HepG2 (cell line): ENCODE results near the gene STUB1. TPM values are rescaled to one million over a fixed set of nuclear protein-coding genes. Genes with fewer than 3 reads are reported as not detected.

Experiments used
- ARHGAP35 ChIP-seq: sonication (generic); formaldehyde crosslinking; IDR thresholded peaks from 2 replicates; pipeline ENCODE4 v1.9.0; 2022; ENCODE audit warnings: mild to moderate bottlenecking, inconsistent platforms, moderate library complexity, missing genetic modification reagents, borderline replicate concordance
- EEA1 ChIP-seq: sonication (generic); formaldehyde crosslinking; IDR thresholded peaks from 2 replicates; pipeline ENCODE4 v1.5.1; 2020; ENCODE audit warnings: mild to moderate bottlenecking, missing genetic modification reagents, borderline replicate concordance
- KAT8 ChIP-seq: IDR thresholded peaks from 2 replicates; pipeline ENCODE4 v1.6.1; 2016; ENCODE audit warnings: missing genetic modification reagents, missing compliant biosample characterization
- LCORL ChIP-seq, 2 experiments: fragments of 450-650 bp in 1 of 2; sonication (generic) in 1 of 2; formaldehyde crosslinking in 1 of 2; IDR thresholded peaks; 2 replicates each; pipeline versions ENCODE4 v1.5.0 to v1.6.1; 2017 to 2020; ENCODE audit warnings: antibody characterized with exemption in 1 of 2, missing genetic modification reagents in 1 of 2
- NFKB2 ChIP-seq: sonication (generic); formaldehyde crosslinking; IDR thresholded peaks from 2 replicates; pipeline ENCODE4 v1.4.0; 2020; ENCODE audit warnings: missing genetic modification reagents, borderline replicate concordance
- ZFAT ChIP-seq: sonication (generic); formaldehyde crosslinking; conservative IDR thresholded peaks from 2 replicates; pipeline ENCODE4 v1.8.1; 2023; ENCODE audit warnings: missing genetic modification reagents, inconsistent platforms
- ZMYM3 ChIP-seq: sonication (generic); formaldehyde crosslinking; IDR thresholded peaks from 2 replicates; pipeline ENCODE4 v1.5.1; 2020; ENCODE audit warnings: mild to moderate bottlenecking, missing genetic modification reagents
- ZNF136 ChIP-seq: sonication (generic); formaldehyde crosslinking; IDR thresholded peaks from 2 replicates; pipeline ENCODE4 v1.8.1; 2022; ENCODE audit warnings: low read depth, mild to moderate bottlenecking, moderate library complexity, missing genetic modification reagents
- ZNF230 ChIP-seq: sonication (generic); formaldehyde crosslinking; IDR thresholded peaks from 2 replicates; pipeline ENCODE4 v1.4.0; 2020; ENCODE audit warnings: mild to moderate bottlenecking, missing genetic modification reagents
- ZNF263 ChIP-seq: sonication (generic); formaldehyde crosslinking; IDR thresholded peaks from 2 replicates; pipeline ENCODE4 v1.4.0; 2020; ENCODE audit warnings: missing genetic modification reagents
- ZNF274 ChIP-seq: sonication (generic); formaldehyde crosslinking; IDR thresholded peaks from 2 replicates; pipeline ENCODE4 v1.5.1; 2020; ENCODE audit warnings: mild to moderate bottlenecking, missing genetic modification reagents
- ZNF530 ChIP-seq: sonication (generic); formaldehyde crosslinking; IDR thresholded peaks from 2 replicates; pipeline ENCODE4 v1.5.0; 2020; ENCODE audit warnings: low read depth, mild to moderate bottlenecking, missing genetic modification reagents
- ZNF749 ChIP-seq: sonication (generic); formaldehyde crosslinking; IDR thresholded peaks from 2 replicates; pipeline ENCODE4 v1.8.0; 2022; ENCODE audit warnings: mild to moderate bottlenecking, missing genetic modification reagents, moderate library complexity, borderline replicate concordance
- ZNF816 ChIP-seq: sonication (generic); formaldehyde crosslinking; IDR thresholded peaks from 2 replicates; pipeline ENCODE4 v1.8.0; 2022; ENCODE audit warnings: missing genetic modification reagents, mild to moderate bottlenecking, borderline replicate concordance
- ZNF891 ChIP-seq: sonication (generic); formaldehyde crosslinking; IDR thresholded peaks from 2 replicates; pipeline ENCODE4 v1.5.0; 2020; ENCODE audit warnings: mild to moderate bottlenecking, missing genetic modification reagents
- polyA plus RNA-seq, 8 experiments: library from polyadenylated mRNA; depleted of rRNA in 3 of 8; stranded (reverse) in 7 of 8; unstranded in 1 of 8; fragments of >200 nt; fragmentation: Illumina TruSeq in 4 of 8; extraction: Trizol in 4 of 8; gene quantifications; 2 replicates each; pipeline versions ENCODE4 v1.2.1 to v1.2.3, GENCODE V29; 2011 to 2016; ENCODE audit warnings: low read depth in 4 of 8, missing spikeins in 1 of 8, mixed read lengths in 1 of 8; ENCODE audit not compliant: insufficient read depth in 1 of 8
- total RNA-seq, 5 experiments: library from RNA; depleted of rRNA; stranded (reverse); fragments of >200 nt; fragmentation: Illumina TruSeq; extraction: Trizol; gene quantifications; 2 replicates each; pipeline ENCODE4 v1.2.3, GENCODE V29; 2016; ENCODE audit warnings: low read depth in 1 of 5
- TF ChIP-seq, protein P1 (sequence below): sonication (generic); formaldehyde crosslinking; conservative IDR thresholded peaks from 2 replicates; pipeline ENCODE4 v1.4.0; 2020; ENCODE audit warnings: missing genetic modification reagents
- TF ChIP-seq, protein P2 (sequence below): sonication (generic); formaldehyde crosslinking; IDR thresholded peaks from 2 replicates; pipeline ENCODE4 v1.5.1; 2020; ENCODE audit warnings: missing genetic modification reagents, mild to moderate bottlenecking, borderline replicate concordance
- TF ChIP-seq, protein P3 (sequence below): sonication (generic); formaldehyde crosslinking; IDR thresholded peaks from 2 replicates; pipeline ENCODE4 v1.4.0; 2020; ENCODE audit warnings: missing genetic modification reagents, low read depth, mild to moderate bottlenecking, borderline replicate concordance
- TF ChIP-seq, protein P4 (sequence below): sonication (generic); formaldehyde crosslinking; IDR thresholded peaks from 2 replicates; pipeline ENCODE4 v1.4.0; 2020; ENCODE audit warnings: missing genetic modification reagents, mild to moderate bottlenecking, borderline replicate concordance

STUB1 gene
- total and polyA plus RNA-seq, 2 of the 13 experiments (the other 11 are each of a cell fraction or from before 2014, with no cell fraction given) = 52.9 to 78.2 TPM

DNA sequence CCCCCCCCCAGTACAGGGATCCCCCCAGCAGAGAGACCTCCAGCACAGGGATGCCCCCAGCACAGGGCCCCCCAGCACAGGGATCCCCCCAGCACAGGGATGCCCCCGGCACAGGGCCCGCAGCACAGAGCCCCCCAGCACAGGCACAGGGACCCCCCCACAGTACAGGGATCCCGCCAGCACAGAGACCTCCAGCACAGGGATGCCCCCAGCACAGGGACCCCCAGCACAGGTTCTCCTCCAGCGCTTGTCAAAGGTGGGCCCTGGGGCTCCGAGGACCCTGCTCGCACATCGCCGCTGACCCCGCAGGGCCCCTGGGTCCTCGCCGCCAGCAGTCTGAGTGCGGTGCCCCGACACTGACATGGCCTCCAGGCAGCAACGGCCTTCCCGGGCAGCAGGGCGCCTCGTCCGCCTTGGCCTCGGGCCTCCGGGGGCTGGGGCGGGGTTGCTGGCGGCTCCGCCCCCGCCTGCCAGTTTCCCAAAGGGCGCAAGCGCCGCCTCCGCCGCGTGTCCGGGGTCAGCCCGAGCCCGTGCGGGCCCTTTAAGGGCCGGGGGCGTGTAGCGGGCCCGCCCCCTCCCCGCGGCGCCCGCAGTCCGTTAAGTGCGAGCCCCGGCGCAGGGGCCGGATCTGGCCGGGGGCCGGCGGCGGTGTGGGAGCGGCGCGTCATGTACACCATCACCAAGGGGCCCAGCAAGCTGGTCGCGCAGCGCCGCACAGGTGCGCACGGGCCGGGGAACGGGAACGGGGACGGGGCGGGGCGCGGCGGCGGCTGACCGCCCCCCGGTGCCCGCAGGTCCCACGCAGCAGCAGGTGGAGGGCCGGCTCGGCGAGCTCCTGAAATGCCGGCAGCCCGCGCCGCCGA is 38.7 kb upstream of the STUB1 start, which contains the start of gene MCRIP2 (continued):
- TF ChIP-seq, protein P1, sequence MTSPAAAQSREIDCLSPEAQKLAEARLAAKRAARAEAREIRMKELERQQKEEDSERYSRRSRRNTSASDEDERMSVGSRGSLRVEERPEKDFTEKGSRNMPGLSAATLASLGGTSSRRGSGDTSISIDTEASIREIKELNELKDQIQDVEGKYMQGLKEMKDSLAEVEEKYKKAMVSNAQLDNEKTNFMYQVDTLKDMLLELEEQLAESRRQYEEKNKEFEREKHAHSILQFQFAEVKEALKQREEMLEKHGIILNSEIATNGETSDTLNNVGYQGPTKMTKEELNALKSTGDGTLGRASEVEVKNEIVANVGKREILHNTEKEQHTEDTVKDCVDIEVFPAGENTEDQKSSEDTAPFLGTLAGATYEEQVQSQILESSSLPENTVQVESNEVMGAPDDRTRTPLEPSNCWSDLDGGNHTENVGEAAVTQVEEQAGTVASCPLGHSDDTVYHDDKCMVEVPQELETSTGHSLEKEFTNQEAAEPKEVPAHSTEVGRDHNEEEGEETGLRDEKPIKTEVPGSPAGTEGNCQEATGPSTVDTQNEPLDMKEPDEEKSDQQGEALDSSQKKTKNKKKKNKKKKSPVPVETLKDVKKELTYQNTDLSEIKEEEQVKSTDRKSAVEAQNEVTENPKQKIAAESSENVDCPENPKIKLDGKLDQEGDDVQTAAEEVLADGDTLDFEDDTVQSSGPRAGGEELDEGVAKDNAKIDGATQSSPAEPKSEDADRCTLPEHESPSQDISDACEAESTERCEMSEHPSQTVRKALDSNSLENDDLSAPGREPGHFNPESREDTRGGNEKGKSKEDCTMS (CRISPR knock-in tag) = no peak
- TF ChIP-seq ZNF274 (CRISPR knock-in tag) = no peak
- TF ChIP-seq ZNF530 (CRISPR knock-in tag) = no peak
- no peak for TF ChIP-seq ZNF136
- no peak for TF ChIP-seq ZNF230 (CRISPR knock-in tag)
- peak; percentile 71; the same call in 1 of the 2 replicates for TF ChIP-seq ZNF891 (CRISPR knock-in tag)
- TF ChIP-seq, protein P2, sequence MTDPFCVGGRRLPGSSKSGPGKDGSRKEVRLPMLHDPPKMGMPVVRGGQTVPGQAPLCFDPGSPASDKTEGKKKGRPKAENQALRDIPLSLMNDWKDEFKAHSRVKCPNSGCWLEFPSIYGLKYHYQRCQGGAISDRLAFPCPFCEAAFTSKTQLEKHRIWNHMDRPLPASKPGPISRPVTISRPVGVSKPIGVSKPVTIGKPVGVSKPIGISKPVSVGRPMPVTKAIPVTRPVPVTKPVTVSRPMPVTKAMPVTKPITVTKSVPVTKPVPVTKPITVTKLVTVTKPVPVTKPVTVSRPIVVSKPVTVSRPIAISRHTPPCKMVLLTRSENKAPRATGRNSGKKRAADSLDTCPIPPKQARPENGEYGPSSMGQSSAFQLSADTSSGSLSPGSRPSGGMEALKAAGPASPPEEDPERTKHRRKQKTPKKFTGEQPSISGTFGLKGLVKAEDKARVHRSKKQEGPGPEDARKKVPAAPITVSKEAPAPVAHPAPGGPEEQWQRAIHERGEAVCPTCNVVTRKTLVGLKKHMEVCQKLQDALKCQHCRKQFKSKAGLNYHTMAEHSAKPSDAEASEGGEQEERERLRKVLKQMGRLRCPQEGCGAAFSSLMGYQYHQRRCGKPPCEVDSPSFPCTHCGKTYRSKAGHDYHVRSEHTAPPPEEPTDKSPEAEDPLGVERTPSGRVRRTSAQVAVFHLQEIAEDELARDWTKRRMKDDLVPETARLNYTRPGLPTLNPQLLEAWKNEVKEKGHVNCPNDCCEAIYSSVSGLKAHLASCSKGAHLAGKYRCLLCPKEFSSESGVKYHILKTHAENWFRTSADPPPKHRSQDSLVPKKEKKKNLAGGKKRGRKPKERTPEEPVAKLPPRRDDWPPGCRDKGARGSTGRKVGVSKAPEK (CRISPR knock-in tag) = no peak
- TF ChIP-seq KAT8 (CRISPR knock-in tag) = 0 out of 2 replicates have a peak, but pooled peaks have one; percentile 33
- no peak; the same call in 1 of the 2 replicates for TF ChIP-seq ZNF816 (CRISPR knock-in tag)
- TF ChIP-seq EEA1 = peak; percentile 84; the same call in 1 of the 2 replicates
- TF ChIP-seq NFKB2 (CRISPR knock-in tag) = peak; percentile 50; the same call in 1 of the 2 replicates
- TF ChIP-seq, protein P3, sequence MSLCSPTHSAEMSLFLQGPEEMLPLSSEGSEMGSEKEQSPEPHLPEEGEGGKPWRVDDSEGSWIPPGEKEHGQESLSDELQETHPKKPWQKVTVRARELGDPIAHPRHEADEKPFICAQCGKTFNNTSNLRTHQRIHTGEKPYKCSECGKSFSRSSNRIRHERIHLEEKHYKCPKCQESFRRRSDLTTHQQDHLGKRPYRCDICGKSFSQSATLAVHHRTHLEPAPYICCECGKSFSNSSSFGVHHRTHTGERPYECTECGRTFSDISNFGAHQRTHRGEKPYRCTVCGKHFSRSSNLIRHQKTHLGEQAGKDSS = no peak
- TF ChIP-seq ZNF263 (CRISPR knock-in tag) = no peak
- no peak for TF ChIP-seq ZNF749 (CRISPR knock-in tag)
- no peak for TF ChIP-seq LCORL (IDR thresholded peaks at IDR 0.05)
- TF ChIP-seq LCORL (CRISPR knock-in tag; IDR thresholded peaks at IDR 0.05) = no peak
- no peak for TF ChIP-seq ZFAT (CRISPR knock-in tag)
- peak; percentile 55; the same call in 1 of the 2 replicates for TF ChIP-seq ZMYM3 (CRISPR knock-in tag)
- TF ChIP-seq ARHGAP35 (CRISPR knock-in tag) = no peak; the same call in 1 of the 2 replicates
- TF ChIP-seq, protein P4, sequence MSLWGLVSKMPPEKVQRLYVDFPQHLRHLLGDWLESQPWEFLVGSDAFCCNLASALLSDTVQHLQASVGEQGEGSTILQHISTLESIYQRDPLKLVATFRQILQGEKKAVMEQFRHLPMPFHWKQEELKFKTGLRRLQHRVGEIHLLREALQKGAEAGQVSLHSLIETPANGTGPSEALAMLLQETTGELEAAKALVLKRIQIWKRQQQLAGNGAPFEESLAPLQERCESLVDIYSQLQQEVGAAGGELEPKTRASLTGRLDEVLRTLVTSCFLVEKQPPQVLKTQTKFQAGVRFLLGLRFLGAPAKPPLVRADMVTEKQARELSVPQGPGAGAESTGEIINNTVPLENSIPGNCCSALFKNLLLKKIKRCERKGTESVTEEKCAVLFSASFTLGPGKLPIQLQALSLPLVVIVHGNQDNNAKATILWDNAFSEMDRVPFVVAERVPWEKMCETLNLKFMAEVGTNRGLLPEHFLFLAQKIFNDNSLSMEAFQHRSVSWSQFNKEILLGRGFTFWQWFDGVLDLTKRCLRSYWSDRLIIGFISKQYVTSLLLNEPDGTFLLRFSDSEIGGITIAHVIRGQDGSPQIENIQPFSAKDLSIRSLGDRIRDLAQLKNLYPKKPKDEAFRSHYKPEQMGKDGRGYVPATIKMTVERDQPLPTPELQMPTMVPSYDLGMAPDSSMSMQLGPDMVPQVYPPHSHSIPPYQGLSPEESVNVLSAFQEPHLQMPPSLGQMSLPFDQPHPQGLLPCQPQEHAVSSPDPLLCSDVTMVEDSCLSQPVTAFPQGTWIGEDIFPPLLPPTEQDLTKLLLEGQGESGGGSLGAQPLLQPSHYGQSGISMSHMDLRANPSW = no peak
